NAMALWA (cell line): ENCODE results near the gene SERGEF.

Experiments used
- DNase-seq: peaks from one replicate; pipeline ENCODE4 v3.0.0-alpha.2; 2015; ENCODE audit warnings: low spot score

Gene SERGEF

GRCh38 chr11:18012906-18013781 lies at the start of gene SERGEF:
Gene SERGEF (minus strand): TSS chr11:18013047. CDS start chr11:18013010, 37 bp downstream.
- DNase-seq, result peak; percentile 91

- DNase-seq, result no peak
These were observed 48.5 kb upstream of the SERGEF start for GRCh38 chr11:18061351-18061750.

GRCh38 chr11:18056561-18057181 lies 43.8 kb upstream of the SERGEF start:
- no peak for DNase-seq

GRCh38 chr11:18054511-18055103 lies 41.8 kb upstream of the SERGEF start:
- DNase-seq, result no peak

GRCh38 chr11:18050848-18051247 lies 38.0 kb upstream of the SERGEF start:
- no peak for DNase-seq

- no peak for DNase-seq
These were observed 33.4 kb upstream of the SERGEF start, which contains the start of gene TPH1 for GRCh38 chr11:18046116-18046777. Gene TPH1 (minus strand): TSS chr11:18046269. CDS start chr11:18040762, 5,507 bp downstream.

- no peak for DNase-seq
These were observed 23.6 kb upstream of the SERGEF start for GRCh38 chr11:18036456-18036855.

GRCh38 chr11:18027475-18027874 lies 14.6 kb upstream of the SERGEF start:
- peak; percentile 40 for DNase-seq

GRCh38 chr11:18022419-18022818 lies 9.6 kb upstream of the SERGEF start:
- no peak for DNase-seq

GRCh38 chr11:18019650-18020049 lies 6.8 kb upstream of the SERGEF start:
- DNase-seq, result no peak

GRCh38 chr11:18016789-18017188 lies 3.9 kb upstream of the SERGEF start:
- DNase-seq, result no peak

GRCh38 chr11:18014876-18015275 lies 2.0 kb upstream of the SERGEF start:
- no peak for DNase-seq

- DNase-seq, result peak; percentile 13
These were observed 1.1 kb upstream of the SERGEF start for GRCh38 chr11:18013790-18014507.

GRCh38 chr11:18012122-18012905 lies 533 bp downstream of the SERGEF start:
- peak; percentile 44 for DNase-seq

GRCh38 chr11:18011633-18012032 lies 1.2 kb downstream of the SERGEF start:
- no peak for DNase-seq

- no peak for DNase-seq
These were observed 1.8 kb downstream of the SERGEF start for GRCh38 chr11:18010977-18011586.

- peak; percentile 32 for DNase-seq
These were observed 2.7 kb downstream of the SERGEF start for GRCh38 chr11:18010121-18010670.

GRCh38 chr11:18005376-18006129 lies 7.3 kb downstream of the SERGEF start:
- no peak for DNase-seq

GRCh38 chr11:18001191-18001590 lies 11.7 kb downstream of the SERGEF start:
- DNase-seq, result no peak
